HepG2 (cell line): ENCODE measurements around the gene TTBK1. TPM values are rescaled to one million over a fixed set of nuclear protein-coding genes. Genes with fewer than 3 reads are reported as not detected.

ENCODE experiments used
- ATAC-seq: fragments of 200-7000 bp; cut with Tn5 transposase; 3 replicates; pipeline ENCODE4 v1.9.1; 2020; ENCODE audit warnings: mild to moderate bottlenecking, moderate library complexity
- BruUV-seq: library from RNA; stranded (reverse); fragments of 400-500 nt; replicated peaks from 2 replicates; lab custom pipeline; 2021; lab: Mats Ljungman, UMichigan
- CTCF ChIA-PET: fragments of 300-600 bp; formaldehyde crosslinking; extraction: SDS; loops from one replicate; lab custom pipeline; 2021; ENCODE audit warnings: low total read pairs, inconsistent platforms, low intra/inter-chr PET ratio; lab: Yijun Ruan, JAX
- POLR2A ChIA-PET: fragments of 350-600 bp; sonication (Branson Sonifier 250); formaldehyde crosslinking; loops from one replicate; lab custom pipeline; 2020; ENCODE audit warnings: antibody characterized with exemption, inconsistent platforms; lab: Yijun Ruan, JAX
- DNase-seq: peaks from one replicate; pipeline ENCODE4 v3.0.0-alpha.2; 2015; ENCODE audit warnings: low spot score
- FAIRE-seq: peaks from 3 replicates; lab custom pipeline; 2011; peaks lifted over from hg19 to GRCh38; lab: Jason Lieb, UNC
- H2AFZ ChIP-seq: one replicate; pipeline ENCODE4 v1.6.1; 2011; ENCODE audit warnings: low read length, inconsistent platforms
- H3K27ac ChIP-seq: fragments of 300-600 bp; 3 replicates; pipeline ENCODE4 v1.8.0; 2011; ENCODE audit warnings: mixed run types, mild to moderate bottlenecking, mixed read lengths, low read length, inconsistent platforms; ENCODE audit not compliant: insufficient read depth; ENCODE audit errors: extremely low read length
- H3K27me3 ChIP-seq, 2 experiments: fragments of 200-600 bp in 1 of 2; 2 replicates in 1 of 2; 3 replicates in 1 of 2; pipeline versions ENCODE4 v1.6.0 to v1.8.0; 2011; ENCODE audit warnings: low read length in 2 of 2, mild to moderate bottlenecking in 2 of 2, moderate library complexity in 2 of 2, inconsistent platforms in 1 of 2; ENCODE audit not compliant: insufficient read depth in 2 of 2, control insufficient read depth in 1 of 2
- H3K36me3 ChIP-seq, 2 experiments: fragments of 200-600 bp in 1 of 2; replicated peaks in 1 of 2; 2 replicates in 1 of 2; 3 replicates in 1 of 2; pipeline versions ENCODE4 v1.5.1 to v1.8.0; 2011; ENCODE audit warnings: low read length in 2 of 2, inconsistent platforms in 1 of 2; ENCODE audit not compliant: insufficient read depth in 2 of 2, control insufficient read depth in 1 of 2
- H3K4me1 ChIP-seq: 2 replicates; pipeline ENCODE4 v1.5.1; 2012; ENCODE audit warnings: low read length, inconsistent platforms; ENCODE audit not compliant: insufficient read depth
- H3K4me2 ChIP-seq: 2 replicates; pipeline ENCODE4 v1.6.0; 2011; ENCODE audit warnings: low read depth, low read length, inconsistent platforms
- H3K4me3 ChIP-seq, 3 experiments: fragments of 200-600 bp in 1 of 3; sonication (generic), shearing (Covaris generic) in 1 of 3; replicated peaks in 1 of 3; 2 replicates each; pipeline ENCODE4 v1.5.1; 2011 to 2016; ENCODE audit warnings: low read length in 3 of 3, inconsistent platforms in 2 of 3, low read depth in 2 of 3, mild to moderate bottlenecking in 2 of 3, control low read depth in 1 of 3, mixed read lengths in 1 of 3; ENCODE audit not compliant: insufficient read depth in 1 of 3
- H3K79me2 ChIP-seq: one replicate; pipeline ENCODE4 v1.6.1; 2011; ENCODE audit warnings: low read length, inconsistent platforms; ENCODE audit not compliant: insufficient read depth
- H3K9ac ChIP-seq: 2 replicates; pipeline ENCODE4 v1.6.0; 2011; ENCODE audit warnings: mild to moderate bottlenecking, low read depth, low read length, inconsistent platforms; ENCODE audit not compliant: insufficient read depth
- H3K9me3 ChIP-seq: 2 replicates; pipeline ENCODE4 v1.5.1; 2012; ENCODE audit warnings: mild to moderate bottlenecking, low read length
- H4K20me1 ChIP-seq: 2 replicates; pipeline ENCODE4 v1.6.0; 2011; ENCODE audit warnings: inconsistent platforms, mild to moderate bottlenecking, low read length, moderate library complexity; ENCODE audit not compliant: insufficient read depth
- MIER3 ChIP-seq: IDR thresholded peaks from 2 replicates; pipeline ENCODE4 v1.6.1; 2016; ENCODE audit warnings: missing compliant biosample characterization, borderline replicate concordance
- ZNF382 ChIP-seq: sonication (generic); formaldehyde crosslinking; IDR thresholded peaks from 2 replicates; pipeline ENCODE4 v1.5.0; 2020; ENCODE audit warnings: missing genetic modification reagents, mild to moderate bottlenecking, borderline replicate concordance
- WGBS: methylation state at CpG from one replicate; pipeline ENCODE4 v1.1.6; 2017; ENCODE audit warnings: low lambda C conversion rate; 5-methylcytosine and 5-hydroxymethylcytosine counted together
- in situ Hi-C: cut with HindIII; loops from 2 replicates; pipeline ENCODE4 v1.10.0; 2017; ENCODE audit warnings: low pct_unique_long_range_greater_than_20kb; ENCODE audit not compliant: extremely low pct_ligation_motif_present
- intact Hi-C: fragments of 100-400 bp; cut with micrococcal nuclease; formaldehyde crosslinking; loops from one replicate; pipeline ENCODE4 v1.10.0; 2022; ENCODE audit not compliant: unreplicated experiment
- polyA plus RNA-seq, 8 experiments: library from polyadenylated mRNA; depleted of rRNA in 3 of 8; stranded (reverse) in 7 of 8; unstranded in 1 of 8; fragments of >200 nt; fragmentation: Illumina TruSeq in 4 of 8; extraction: Trizol in 4 of 8; gene quantifications; 2 replicates each; pipeline versions ENCODE4 v1.2.1 to v1.2.3, GENCODE V29; 2011 to 2016; ENCODE audit warnings: low read depth in 4 of 8, missing spikeins in 1 of 8, mixed read lengths in 1 of 8; ENCODE audit not compliant: insufficient read depth in 1 of 8
- total RNA-seq, 5 experiments: library from RNA; depleted of rRNA; stranded (reverse); fragments of >200 nt; fragmentation: Illumina TruSeq; extraction: Trizol; gene quantifications; 2 replicates each; pipeline ENCODE4 v1.2.3, GENCODE V29; 2016; ENCODE audit warnings: low read depth in 1 of 5
- TF ChIP-seq, protein P1 (sequence below): sonication (generic); formaldehyde crosslinking; IDR thresholded peaks from 2 replicates; pipeline ENCODE4 v1.5.0; 2020; ENCODE audit warnings: mild to moderate bottlenecking, missing genetic modification reagents, moderate library complexity

TTBK1 gene
- total and polyA plus RNA-seq, 2 of the 13 experiments (the other 11 are each of a cell fraction or from before 2014, with no cell fraction given), result 0.24 to 0.33 TPM

DNA sequence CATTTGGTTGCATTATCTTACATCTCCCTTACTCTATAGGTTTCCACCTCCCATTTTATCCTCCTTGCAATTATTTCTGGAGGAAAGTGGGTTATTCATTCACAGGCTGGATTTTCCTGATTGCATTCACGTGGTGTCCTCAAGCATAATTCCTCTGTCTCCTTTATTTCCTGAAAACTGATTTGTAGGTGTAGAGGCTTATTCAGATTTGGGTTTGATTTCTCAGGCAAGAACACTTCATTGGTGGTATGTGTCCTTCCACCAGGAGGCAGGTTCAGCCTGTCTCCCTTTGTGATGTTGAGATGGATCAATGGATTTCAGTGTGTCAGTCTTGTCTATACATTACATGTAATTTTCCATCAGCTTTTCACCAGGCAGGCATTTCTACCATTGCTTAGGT lies 31.3 kb upstream of the TTBK1 start (continued):
- TF ChIP-seq, protein P1, sequence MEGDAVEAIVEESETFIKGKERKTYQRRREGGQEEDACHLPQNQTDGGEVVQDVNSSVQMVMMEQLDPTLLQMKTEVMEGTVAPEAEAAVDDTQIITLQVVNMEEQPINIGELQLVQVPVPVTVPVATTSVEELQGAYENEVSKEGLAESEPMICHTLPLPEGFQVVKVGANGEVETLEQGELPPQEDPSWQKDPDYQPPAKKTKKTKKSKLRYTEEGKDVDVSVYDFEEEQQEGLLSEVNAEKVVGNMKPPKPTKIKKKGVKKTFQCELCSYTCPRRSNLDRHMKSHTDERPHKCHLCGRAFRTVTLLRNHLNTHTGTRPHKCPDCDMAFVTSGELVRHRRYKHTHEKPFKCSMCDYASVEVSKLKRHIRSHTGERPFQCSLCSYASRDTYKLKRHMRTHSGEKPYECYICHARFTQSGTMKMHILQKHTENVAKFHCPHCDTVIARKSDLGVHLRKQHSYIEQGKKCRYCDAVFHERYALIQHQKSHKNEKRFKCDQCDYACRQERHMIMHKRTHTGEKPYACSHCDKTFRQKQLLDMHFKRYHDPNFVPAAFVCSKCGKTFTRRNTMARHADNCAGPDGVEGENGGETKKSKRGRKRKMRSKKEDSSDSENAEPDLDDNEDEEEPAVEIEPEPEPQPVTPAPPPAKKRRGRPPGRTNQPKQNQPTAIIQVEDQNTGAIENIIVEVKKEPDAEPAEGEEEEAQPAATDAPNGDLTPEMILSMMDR (CRISPR knock-in tag), result peak; percentile 51

- POLR2A ChIA-PET, result interaction anchor here (0.7 to 1.6 kb wide), 2 partner anchors 16 to 39 kb away, joined by 3 to 5 read pairs; partner anchors contain the start of gene DNPH1
- Histone ChIP-seq H3K4me1 (no peaks in the 10 kb centered on the region), H4K20me1 (no peaks in the 10 kb centered on the region), H3K79me2 (no peaks in the 10 kb centered on the region), H2AFZ (no peak overlapping the region), H3K27ac (no peak overlapping the region), H3K4me2 (no peak overlapping the region), H3K9ac (no peak overlapping the region), H3K4me3 (no peak overlapping the region), H3K9me3 (no peaks in the 10 kb centered on the region), H3K27me3 (no peaks in the 10 kb centered on the region), H3K36me3 (no peaks in the 10 kb centered on the region)
- WGBS, result 76% methylated on average over 9 of the region's 11 CpGs
- in situ Hi-C loops, result no loop called here
- DNase-seq (no peak), ATAC-seq (no peak), FAIRE-seq (no peak)
- CTCF ChIA-PET, result no interaction called here
- TF ChIP-seq ZNF382 (CRISPR knock-in tag) (no peak), MIER3 (CRISPR knock-in tag) (no peak)
- TF ChIP-seq, protein P1 (CRISPR knock-in tag), result 0 out of 2 replicates have a peak, but pooled peaks have one; percentile 16
- no TSS peak for BruUV-seq
- intact Hi-C loops, result no loop called here
Observed at GRCh38 chr6:43213431-43213830, 29.9 kb upstream of the TTBK1 start.
